T-helper 1 cell (primary cell): ENCODE results near the gene HTR1B.
A peak's percentile ranks its signal among the peaks of the same experiment; 100 is the strongest.

Experiments used
- DNase-seq, 5 donors: peaks; one replicate each; pipeline ENCODE4 v3.0.0-alpha.2; 2012 to 2020
- total RNA-seq, 4 donors: gene quantifications; one replicate each; lab custom pipeline; 2026; lab: John Stamatoyannopoulos, UW

The HTR1B gene
- 0 reads per million in 4 donors for total RNA-seq

- no peak for DNase-seq
Observed at GRCh38 chr6:77463308-77463860, at the start of gene HTR1B. TSS of gene HTR1B (minus strand) at chr6:77463491. CDS start at chr6:77463403, 88 bp downstream.

GRCh38 chr6:77512554-77512953 is 49.3 kb upstream of the HTR1B start:
- DNase-seq, result no peak

DNA sequence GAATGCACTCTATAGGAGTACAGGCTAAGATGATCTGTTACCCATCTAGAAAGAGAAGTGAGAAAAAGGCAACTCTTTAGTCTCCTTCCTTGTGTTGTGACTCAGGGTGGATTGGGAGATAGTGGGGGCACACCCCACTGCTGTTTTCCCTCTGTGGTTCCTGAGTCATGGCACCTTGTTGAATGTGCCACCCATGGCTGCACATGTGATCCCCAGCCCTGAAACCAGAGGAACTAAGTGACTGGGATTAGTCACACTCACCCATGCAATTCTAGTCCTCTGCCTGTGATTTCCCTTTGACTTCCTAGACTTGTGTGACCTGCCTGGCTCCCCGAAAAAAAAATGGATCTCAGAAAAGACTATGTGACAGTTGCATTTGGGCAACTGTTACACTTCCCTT is 48.6 kb upstream of the HTR1B start:
- DNase-seq, result no peak

DNA sequence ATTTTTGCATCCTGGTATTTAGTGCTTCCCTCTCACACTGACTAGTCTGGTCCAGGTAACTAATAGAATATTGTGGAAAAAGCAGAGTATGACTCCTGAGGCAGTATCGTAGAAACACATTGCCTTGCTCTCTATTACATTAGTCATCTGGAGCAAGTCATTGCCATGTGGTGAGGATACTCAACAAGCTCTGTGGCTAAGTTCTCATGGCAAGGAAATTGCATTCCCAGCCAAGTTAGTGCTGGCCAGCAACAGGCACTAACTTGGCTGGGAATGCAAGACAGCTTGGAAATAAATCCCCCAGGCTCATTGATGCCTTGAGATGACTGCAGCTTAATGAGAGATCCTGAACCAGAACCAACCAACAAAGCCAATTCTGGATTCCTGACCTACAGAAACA is 39.7 kb upstream of the HTR1B start:
- DNase-seq, result no peak

GRCh38 chr6:77492530-77492929 is 29.2 kb upstream of the HTR1B start:
- no peak for DNase-seq

- DNase-seq, result no peak
Observed at GRCh38 chr6:77487808-77488425, 24.6 kb upstream of the HTR1B start.

- no peak for DNase-seq
Observed at GRCh38 chr6:77482981-77483380, 19.7 kb upstream of the HTR1B start.

- no peak for DNase-seq
Observed at GRCh38 chr6:77474973-77475372, 11.7 kb upstream of the HTR1B start.

GRCh38 chr6:77474286-77474956 is 11.1 kb upstream of the HTR1B start:
- no peak for DNase-seq

- no peak for DNase-seq
Observed at GRCh38 chr6:77470983-77471382, 7.7 kb upstream of the HTR1B start.

- no peak for DNase-seq
Observed at GRCh38 chr6:77468939-77469338, 5.6 kb upstream of the HTR1B start.

- peak in 1 of 5 donors; percentile 22 for DNase-seq
Observed at GRCh38 chr6:77466451-77467437, 3.5 kb upstream of the HTR1B start.

DNA sequence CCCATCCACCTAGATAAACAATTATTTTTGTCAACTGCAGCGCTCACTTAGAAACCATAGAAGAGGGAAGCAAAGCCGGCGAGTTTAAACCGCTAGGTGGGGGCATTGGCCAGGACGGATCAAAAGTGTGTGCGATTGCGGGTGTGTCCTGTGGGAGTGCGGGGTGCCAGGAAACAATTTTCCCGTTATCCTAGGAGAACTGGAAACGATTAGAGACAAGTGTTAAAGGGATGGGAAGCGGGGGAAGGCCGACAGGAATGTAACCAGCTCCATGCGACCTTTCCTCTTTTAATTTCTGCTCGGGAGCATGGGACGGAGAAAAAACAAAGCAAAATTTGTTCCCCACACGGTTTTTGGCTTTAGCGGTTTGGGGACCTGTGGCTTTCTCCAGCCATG is 2.8 kb upstream of the HTR1B start:
- peak in 1 of 5 donors; percentile 8 for DNase-seq

GRCh38 chr6:77464495-77464867 is 1.2 kb upstream of the HTR1B start:
- DNase-seq, result no peak

DNA sequence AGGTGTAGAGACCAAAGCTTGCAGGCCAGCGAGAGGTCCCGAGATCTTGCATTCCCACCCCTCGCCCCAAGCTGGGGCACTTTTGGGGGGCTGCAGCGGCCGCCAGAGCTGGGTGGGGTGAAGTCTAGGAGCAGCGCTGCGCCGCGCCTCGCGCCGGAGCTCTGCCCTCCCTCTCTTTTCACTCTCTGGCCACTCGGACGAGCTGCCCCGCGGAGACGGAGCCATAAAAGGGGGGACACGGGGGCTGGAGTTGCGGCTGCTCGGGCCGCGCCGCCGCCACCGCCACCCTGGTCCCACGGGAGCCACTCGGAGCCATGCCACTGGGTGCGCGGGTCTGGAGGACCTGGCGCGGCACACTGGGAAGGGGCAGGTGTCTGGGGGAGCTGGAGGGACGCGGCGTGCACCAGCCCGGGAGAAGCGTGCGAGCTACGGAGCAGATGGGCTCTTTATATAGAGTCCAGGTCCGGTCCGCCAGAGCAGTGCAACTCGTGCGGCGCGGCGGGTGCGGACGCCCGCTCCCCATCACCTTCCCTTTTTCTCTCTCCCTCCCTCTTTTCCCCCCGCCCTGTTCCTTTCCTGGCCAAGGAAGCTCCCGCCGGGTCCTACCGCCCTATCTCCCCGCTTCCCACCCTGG is 687 bp upstream of the HTR1B start:
- no peak for DNase-seq

GRCh38 chr6:77462359-77463307 is 658 bp downstream of the HTR1B start:
- no peak for DNase-seq

GRCh38 chr6:77461796-77462195 is 1.5 kb downstream of the HTR1B start:
- no peak for DNase-seq

DNA sequence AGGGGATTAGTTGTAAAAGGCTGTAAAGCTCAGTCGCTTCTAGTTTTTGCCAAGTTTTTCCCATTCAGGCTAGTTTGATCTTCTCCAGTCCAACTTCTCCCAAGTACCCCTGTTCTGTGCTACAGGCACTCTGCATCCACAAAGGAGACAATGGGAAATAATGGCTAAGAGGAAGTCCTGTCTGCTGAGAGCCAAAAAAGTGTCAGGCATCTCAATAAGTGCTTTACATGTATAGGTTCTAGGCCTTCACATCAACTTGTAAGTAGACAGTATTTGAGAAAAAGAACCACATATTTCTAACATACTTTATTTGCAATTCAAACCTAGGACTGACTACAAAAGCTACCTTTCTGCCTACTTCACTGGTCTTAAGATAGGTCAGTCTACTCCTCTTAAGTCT is 4.9 kb downstream of the HTR1B start:
- no peak for DNase-seq

GRCh38 chr6:77457720-77458349 is 5.5 kb downstream of the HTR1B start:
- no peak for DNase-seq

DNA sequence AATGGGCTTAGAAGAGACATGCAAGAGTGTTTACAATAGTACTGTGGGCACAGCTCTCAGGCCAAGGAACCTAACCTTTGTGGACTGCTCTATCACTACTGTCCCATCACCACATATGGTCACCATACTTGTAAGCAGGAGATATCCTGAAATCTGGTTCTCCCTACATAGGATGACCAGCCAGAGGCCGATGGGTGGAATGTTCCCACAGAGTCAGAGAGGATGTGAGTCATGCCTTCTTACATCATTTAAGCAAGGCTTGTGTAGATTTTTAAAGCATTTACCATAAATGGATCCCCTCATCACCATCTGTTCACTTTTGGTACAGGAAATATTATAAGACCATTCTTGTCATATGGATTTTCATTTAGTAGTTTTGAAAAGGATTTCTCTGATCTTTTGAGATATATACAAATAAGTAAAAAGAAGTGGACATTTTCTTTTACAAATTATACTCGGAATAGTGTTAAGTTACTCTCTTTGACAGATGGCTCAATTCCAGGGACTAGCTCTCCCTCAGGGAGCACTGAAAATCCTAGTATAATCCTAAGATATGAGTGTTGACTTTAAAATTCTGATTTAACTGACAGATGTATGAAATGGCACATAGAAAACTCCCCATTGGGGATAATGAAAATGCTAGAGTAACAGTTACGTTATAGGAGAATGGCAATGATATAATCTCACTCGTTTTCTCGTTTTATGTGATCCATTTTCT is 6.6 kb downstream of the HTR1B start:
- no peak for DNase-seq
